Ovary (tissue), 9 donors: ENCODE results near the gene FAH. TPM values are rescaled to one million over a fixed set of nuclear protein-coding genes. Genes with fewer than 3 reads are reported as not detected.

Experiments used
- DNase-seq, 5 donors: peaks; one replicate each; pipeline ENCODE4 v3.0.0-alpha.2; 2019 to 2020
- H3K27ac ChIP-seq, 2 donors: fragments of 200-600 bp; one replicate each; pipeline versions ENCODE4 v1.5.1 to v1.8.0; 2019 to 2022
- H3K27me3 ChIP-seq: fragments of 200-600 bp; one replicate; pipeline ENCODE4 v1.8.0; 2022
- H3K36me3 ChIP-seq: fragments of 200-600 bp; sonication (generic); one replicate; pipeline ENCODE4 v1.5.1; 2019
- H3K4me1 ChIP-seq: one replicate; pipeline ENCODE4 v1.8.1; 2013; ENCODE audit warnings: mild to moderate bottlenecking, moderate library complexity; ENCODE audit not compliant: insufficient read depth
- H3K4me3 ChIP-seq: fragments of 200-600 bp; sonication (generic); one replicate; pipeline ENCODE4 v1.5.1; 2017
- H3K9me3 ChIP-seq, 2 donors: fragments of 200-600 bp in 1 of 2; sonication (generic) in 1 of 2; one replicate each; pipeline versions ENCODE4 v1.5.1 to v1.8.1; 2013 to 2019; ENCODE audit warnings: mild to moderate bottlenecking in 1 of 2, moderate library complexity in 1 of 2
- CTCF ChIP-seq, 3 donors: fragments of 450-650 bp in 2 of 3; fragments of 200-600 bp in 1 of 3; IDR thresholded peaks; one replicate each; pipeline versions ENCODE4 v1.5.1 to v1.8.0; 2016 to 2022; ENCODE audit warnings: antibody characterized with exemption in 3 of 3, mild to moderate bottlenecking in 1 of 3
- EP300 ChIP-seq: sonication (generic); formaldehyde crosslinking; IDR thresholded peaks from one replicate; pipeline ENCODE4 v1.6.1; 2017; ENCODE audit warnings: antibody characterized with exemption
- POLR2A ChIP-seq: fragments of 450-650 bp; IDR thresholded peaks from one replicate; pipeline ENCODE4 v1.6.1; 2017; ENCODE audit warnings: antibody characterized with exemption, mild to moderate bottlenecking, moderate library complexity
- WGBS, 3 donors: extraction: QIAGEN DNeasy Blood & Tissue Kit in 1 of 3; methylation state at CpG; one replicate each; pipeline versions ENCODE4 v1.1.5 to v1.1.7; 2013 to 2017; 5-methylcytosine and 5-hydroxymethylcytosine counted together
- intact Hi-C, 4 donors: fragments of 100-400 bp; cut with DNase I; formaldehyde crosslinking; loops; one replicate each; pipeline versions ENCODE4 v1.11.0 to v1.15.1; 2022 to 2023
- polyA plus RNA-seq, 2 donors: library from polyadenylated mRNA; stranded (reverse); fragments of 200-250 nt in 1 of 2; fragments of 350-450 nt in 1 of 2; fragmentation: Illumina TruSeq in 1 of 2; extraction: RNeasy Lipid Tissue Mini Kit (QIAGEN cat#74804) in 1 of 2; gene quantifications; one replicate each; pipeline ENCODE4 v1.2.3, GENCODE V29; 2013 to 2014
- total RNA-seq, 7 donors: library from RNA; depleted of rRNA in 2 of 7; stranded (reverse); fragments of >200 nt in 2 of 7; fragmentation: NEBNext Ultra II Directional in 3 of 7; extraction: Animal tissue kit (Norgen Biotek cat#: 25700) in 3 of 7; gene quantifications; one replicate each; pipeline versions ENCODE4 v1.1.0 to v1.2.4, GENCODE V29; 2016 to 2023
- donor health status: DM: no; HTN: no; CAD: no; lungs with moderate emphysema.
- donor health status: DM: no; HTN: no; CAD: no.
- donor health status: Bipolar disorder and iron deficiency.
- donor health status: DM: yes; HTN: yes; CAD: no.
- donor health status: DM: no; HTN: no; CAD: no.
- donor health status: DM: yes; HTN: yes; CAD: no.

FAH gene
- total and polyA plus RNA-seq, 9 donors = 19.0 to 47.2 (median 30.8) TPM

DNA sequence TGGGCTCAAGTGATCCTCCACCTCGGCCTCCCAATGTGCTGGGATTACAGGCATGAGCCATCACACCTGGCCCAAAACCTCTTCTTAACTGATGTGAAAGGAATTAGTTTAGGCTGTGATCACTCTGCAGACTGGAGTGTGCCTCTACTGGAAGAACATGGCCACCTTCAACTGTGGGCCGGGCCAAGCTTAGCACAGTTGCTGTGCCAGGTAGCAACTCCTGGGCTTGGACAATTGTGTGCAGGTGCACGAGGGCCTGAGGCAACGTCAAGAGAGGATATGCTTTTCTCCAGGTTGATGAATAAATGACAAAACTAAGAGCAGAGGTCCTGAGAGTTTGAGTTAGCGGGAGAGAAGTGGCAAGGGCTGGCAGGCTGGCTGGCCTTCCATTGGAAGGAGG lies 6.5 kb downstream of the FAH start:
- Histone ChIP-seq H3K9me3 (no peaks in the 10 kb centered on the region), H3K36me3 (no peaks in the 10 kb centered on the region), H3K4me1 (no peaks in the 10 kb centered on the region), H3K4me3 (no peak overlapping the region), H3K27ac (no peak overlapping the region), H3K27me3 (no peaks in the 10 kb centered on the region)
- TF ChIP-seq POLR2A (no peak), EP300 (no peak), CTCF (IDR thresholded peaks at IDR 0.05) (no peak)
- WGBS, 3 donors = 95% methylated on average over 5 of the region's 5 CpGs
- intact Hi-C loops = no loop called here
- no peak for DNase-seq

DNA sequence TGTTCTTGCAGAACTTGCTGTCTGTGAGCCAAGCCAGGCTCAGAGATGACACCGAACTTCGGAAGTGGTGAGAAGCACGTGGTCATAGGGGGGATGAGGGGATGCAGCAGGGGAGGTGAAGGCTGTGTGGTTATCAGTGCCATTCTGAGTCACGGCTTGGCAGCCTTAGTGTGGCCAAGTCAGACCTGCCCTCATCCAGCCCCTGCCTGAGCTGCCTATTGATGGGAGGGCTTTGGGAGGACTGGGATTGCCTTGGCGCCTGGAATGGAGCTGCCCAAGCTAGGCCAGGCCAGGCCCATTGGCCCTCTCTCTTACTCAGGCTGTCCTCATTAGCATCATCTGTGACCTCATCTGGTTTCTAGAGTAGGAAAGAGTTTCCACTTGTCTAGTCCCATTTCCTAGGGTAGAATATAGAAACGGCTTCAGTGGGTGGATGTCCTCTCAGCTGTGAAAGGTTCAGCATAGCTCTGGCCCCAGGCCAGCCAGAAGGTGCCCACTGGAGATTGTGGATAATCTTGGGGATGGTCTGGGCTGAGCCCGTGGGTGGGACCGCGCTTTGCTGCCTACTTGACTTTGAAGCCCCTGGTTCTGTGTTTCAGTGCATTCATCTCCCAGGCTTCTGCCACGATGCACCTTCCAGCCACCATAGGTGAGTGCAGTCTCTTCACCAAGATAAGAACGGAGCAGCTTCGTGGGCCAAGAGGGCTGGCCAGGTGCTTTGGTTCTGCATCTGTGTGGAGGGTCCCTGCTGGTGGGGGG lies 7.2 kb downstream of the FAH start:
- no peak overlapping the region for H3K27ac ChIP-seq
- 90 to 92% (median 91%) methylated on average over 12 of the region's 12 CpGs for WGBS, 3 donors
- no peaks in the 10 kb centered on the region for H3K36me3 ChIP-seq
- no peak for DNase-seq
- TF ChIP-seq CTCF (IDR thresholded peaks at IDR 0.05) (no peak), POLR2A (no peak), EP300 (no peak)
- H3K27me3 ChIP-seq = no peaks in the 10 kb centered on the region
- H3K9me3 ChIP-seq = no peaks in the 10 kb centered on the region
- H3K4me1 ChIP-seq = no peaks in the 10 kb centered on the region
- intact Hi-C loops = loop anchor here in 1 of 4 donors (10.0 kb wide), 1 partner anchor 245 kb away; the partner anchor contains the start of gene ARNT2
- H3K4me3 ChIP-seq = no peak overlapping the region

DNA sequence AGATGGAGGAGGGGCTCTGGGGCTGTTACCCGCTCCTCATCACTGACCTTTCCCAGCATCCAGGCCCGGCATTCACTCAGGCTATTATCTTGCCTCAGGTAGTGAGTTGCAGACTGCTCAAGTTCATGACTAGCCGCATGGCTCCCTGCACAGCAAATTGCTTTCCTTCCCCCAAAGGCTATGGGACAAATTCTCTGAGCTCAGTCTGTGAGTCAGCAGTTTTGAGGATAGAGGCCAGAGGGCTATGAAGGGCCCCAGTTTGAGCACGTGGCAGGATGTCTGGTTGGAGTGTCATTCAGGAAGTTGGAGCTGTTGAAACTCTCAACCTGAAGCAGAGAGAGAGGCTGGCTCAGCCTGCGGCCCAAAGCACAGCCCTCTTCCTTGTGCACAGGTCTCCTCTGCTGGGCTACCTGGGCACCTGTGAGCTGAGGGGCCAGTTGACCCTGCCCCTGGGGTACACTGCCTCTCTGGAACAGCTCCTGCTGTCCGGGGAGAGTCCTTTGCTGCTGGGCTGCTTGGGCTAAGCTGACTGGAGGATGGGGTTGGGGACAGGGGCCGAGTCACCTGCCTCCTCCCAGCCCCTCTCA lies 7.9 kb downstream of the FAH start:
- WGBS, 3 donors = 67 to 77% (median 70%) methylated on average over 7 of the region's 7 CpGs
- no peaks in the 10 kb centered on the region for H3K36me3 ChIP-seq
- H3K9me3 ChIP-seq = no peaks in the 10 kb centered on the region
- peak in 2 of 5 donors; percentile 35 to 43 for DNase-seq
- TF ChIP-seq EP300 (no peak), POLR2A (no peak), CTCF (IDR thresholded peaks at IDR 0.05) (no peak)
- intact Hi-C loops = loop anchor here in 1 of 4 donors (10.0 kb wide), 1 partner anchor 244 kb away; the partner anchor contains the start of gene ARNT2
- H3K4me1 ChIP-seq = no peaks in the 10 kb centered on the region
- no peak overlapping the region for H3K27ac ChIP-seq
- H3K4me3 ChIP-seq = no peak overlapping the region
- no peaks in the 10 kb centered on the region for H3K27me3 ChIP-seq

DNA sequence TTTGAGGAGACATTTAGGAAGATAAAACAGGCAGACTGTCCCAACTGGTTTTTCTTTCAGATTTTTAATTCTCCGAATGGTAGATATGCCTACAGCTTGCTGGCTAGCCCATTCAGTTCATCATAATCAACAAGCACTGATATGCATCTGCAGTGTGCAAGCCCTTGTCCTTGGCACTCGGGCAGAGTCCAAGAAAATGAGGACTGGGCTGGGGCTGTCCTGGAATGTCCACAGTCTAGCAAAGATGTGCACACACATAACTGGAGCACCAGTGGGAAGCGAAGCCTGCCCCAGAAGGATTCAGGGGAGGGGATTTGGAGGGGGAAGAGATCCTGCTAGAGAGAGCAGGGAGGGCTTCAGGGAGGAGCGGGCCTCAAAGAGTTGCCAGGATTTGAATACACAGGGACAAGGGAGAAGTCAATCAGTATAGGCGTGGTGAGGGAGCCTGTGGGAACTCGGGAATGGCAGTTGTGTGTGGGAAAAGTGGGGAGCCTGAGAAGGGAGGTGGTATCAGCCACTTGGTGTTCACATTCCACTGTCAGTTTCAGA lies 8.7 kb downstream of the FAH start:
- no peaks in the 10 kb centered on the region for H3K27me3 ChIP-seq
- no peak for DNase-seq
- no peaks in the 10 kb centered on the region for H3K9me3 ChIP-seq
- H3K27ac ChIP-seq = no peak overlapping the region
- intact Hi-C loops = loop anchor here in 1 of 4 donors (10.0 kb wide), 1 partner anchor 243 kb away; the partner anchor contains the start of gene ARNT2
- 79 to 84% (median 80%) methylated on average over 6 of the region's 6 CpGs for WGBS, 3 donors
- H3K4me3 ChIP-seq = no peak overlapping the region
- H3K4me1 ChIP-seq = no peaks in the 10 kb centered on the region
- no peak for TF ChIP-seq POLR2A
- no peak for TF ChIP-seq CTCF (IDR thresholded peaks at IDR 0.05)
- TF ChIP-seq EP300 = no peak
- H3K36me3 ChIP-seq = no peaks in the 10 kb centered on the region
